Medulla oblongata (tissue), 1 donor: ENCODE data around the gene NEK2.
A peak's percentile ranks its signal among the peaks of the same experiment; 100 is the strongest.
"Not testable (repeated sequence)": the region's sequence is repeated elsewhere in the genome, so short reads cannot be mapped to it uniquely, and the experiment has no call there.

Experiments used
- DNase-seq: peaks from one replicate; pipeline ENCODE4 v3.0.0-alpha.2; 2015; ENCODE audit errors: extremely low spot score

The NEK2 gene

DNA sequence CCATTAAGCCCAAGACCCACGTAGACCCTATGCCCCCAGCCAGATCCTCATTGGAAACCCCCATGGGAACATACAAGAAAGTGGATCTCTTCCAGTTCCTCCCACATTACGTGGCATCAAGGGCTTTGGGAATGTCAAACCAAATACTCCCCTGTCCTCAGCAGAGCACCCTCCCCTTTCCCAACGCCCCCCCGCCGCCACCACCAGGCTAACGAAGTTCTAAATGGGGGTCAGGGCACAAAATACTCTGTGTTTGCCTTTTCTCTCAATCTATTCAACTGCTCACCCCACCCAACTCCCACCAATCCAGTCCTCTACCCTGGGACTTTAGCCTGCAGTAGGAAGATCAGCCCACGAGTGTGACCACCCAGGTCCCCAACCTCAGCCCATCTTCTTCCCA is 24.5 kb downstream of the NEK2 start:
- DNase-seq = no peak

DNA sequence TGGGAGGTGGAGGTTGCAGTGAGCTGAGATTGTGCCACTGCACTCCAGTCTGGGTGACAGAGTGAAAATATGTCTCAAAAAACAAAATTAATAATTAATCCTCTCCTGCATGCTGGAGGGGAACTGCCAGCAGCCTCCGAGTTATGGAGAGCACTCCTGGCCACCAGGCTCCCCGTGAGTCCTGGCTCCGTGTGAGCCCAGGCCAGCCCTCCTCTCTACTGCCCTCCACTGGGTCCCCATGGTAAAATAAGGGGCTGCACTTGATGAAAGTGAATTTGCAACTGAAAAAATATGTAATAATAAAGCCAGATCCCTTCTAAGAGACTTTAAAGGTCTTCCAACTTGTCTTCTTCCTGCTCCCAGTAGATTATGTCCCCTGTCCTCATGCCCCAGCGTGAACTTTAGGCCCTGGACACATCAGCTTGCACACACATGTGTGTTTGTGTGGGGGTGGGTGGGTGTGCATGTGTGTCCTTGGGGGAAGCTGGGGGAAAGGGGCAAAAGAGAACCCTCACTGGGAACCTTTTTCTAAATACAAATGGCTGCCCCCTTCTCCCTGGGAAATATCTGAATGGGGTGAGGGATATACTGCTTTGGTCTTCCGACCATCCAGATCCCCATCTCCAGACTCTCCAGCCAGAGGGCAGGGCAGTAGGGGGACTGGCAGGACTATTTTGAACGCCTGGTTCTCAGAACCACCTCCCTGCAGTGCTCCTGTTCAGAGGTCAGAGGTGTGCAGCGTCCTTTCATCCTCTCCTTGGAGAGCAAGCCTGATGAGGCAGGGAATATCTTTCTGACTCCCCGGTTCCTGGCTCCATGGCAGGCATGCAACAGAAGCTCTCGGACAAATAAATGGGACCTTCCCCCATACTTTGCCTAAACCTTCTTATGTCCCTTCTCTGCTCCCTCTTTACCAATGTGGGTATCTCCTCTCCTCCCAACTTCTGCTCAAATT is 26.2 kb downstream of the NEK2 start:
- DNase-seq = no peak

DNA sequence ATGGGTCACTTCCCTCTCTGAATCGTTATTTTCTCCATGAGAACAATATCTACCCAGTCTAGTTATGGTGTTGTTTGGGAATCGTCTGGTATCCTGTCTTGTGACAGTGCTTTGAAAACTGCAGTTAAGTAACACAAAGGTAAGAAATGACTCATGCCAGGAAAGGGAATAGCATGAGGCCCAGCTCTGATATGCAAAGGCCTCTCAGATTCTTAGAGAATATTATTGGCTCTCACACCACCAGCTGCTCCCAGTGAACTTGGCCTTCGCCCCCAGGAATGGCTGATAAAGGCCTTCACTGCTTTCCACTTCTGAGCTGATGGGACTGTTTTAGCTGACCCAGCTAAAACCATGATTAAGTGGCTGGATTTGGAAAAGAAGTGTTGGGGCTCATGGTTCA is 27.1 kb downstream of the NEK2 start:
- no peak for DNase-seq

DNA sequence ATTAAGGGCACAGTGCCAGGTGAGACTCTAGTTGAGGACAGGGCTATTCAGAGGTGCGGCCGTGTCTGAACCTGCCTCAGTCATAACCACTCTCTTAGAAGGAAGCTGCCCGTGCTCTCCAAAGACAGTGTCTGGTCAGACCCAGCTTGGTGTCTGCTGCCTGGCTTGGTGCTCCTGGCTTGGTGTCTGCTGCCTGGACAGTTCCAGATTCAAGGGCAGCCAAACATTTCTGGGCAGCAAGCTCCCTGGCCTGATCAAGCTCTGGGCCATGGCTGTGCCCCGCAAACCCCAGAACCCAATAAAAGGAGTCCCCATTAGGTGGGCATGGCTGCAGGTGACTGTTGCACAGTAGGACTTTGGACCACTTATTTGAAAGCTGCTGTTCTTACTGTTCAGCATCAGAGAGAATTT is 27.7 kb downstream of the NEK2 start:
- DNase-seq = no peak

DNA sequence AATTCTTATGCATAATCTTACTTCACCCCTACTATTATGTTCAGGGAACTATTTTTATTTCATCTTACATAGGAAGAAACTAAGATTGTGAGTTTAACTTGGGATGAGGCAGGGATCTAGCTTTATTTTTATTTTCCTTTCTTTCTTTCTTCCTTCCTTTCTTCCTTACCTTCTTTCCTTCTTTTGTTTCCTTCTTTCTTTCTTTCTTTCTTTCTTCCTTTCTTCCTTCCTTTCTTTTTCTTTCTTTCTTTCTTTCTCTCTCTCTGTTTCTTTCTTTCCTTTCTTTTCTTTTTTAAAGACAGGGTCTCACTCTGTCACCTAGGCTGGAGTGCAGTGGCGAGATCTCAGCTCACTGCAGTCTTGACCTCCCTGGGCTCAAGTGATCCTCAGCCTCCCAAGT is 28.9 kb downstream of the NEK2 start:
- DNase-seq = no peak

DNA sequence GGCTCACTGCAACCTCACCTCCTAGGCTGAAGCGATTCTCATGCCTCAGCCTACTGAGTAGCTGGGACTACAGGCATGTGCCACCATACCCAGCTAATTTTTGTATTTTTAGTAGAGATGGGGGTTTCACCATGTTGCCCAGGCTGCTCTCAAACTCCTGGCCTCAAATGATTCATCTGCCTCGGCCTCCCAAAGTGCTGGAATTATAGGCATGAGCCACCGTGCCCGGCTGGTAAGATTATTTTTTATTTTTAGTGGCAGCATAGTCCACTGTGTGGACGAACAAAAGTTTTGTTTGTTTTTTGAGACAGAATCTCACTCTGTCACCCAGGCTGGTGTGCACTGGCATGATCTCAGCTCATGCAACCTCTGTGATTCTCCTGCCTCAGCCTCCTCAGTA is 29.8 kb downstream of the NEK2 start:
- DNase-seq = not testable (repeated sequence)

DNA sequence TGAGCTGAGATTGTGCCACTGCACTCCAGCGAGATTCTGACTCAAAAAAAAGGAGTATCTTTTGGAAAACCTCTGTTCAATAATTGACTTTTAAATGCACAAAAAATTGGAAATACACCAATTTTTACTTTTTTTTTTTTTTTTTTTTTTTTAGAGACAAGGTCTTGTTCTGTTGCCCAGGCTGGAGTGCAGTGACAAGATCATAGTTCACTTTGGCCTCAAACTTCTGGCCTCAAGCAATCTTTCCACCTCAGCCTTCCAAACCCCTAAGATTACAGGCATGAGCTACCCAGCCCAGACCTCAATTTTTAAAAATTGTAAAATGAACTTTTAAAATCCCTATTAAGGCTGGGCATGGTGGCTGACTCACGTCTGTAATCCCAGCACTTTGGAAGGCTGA is 30.8 kb downstream of the NEK2 start:
- DNase-seq = no peak

DNA sequence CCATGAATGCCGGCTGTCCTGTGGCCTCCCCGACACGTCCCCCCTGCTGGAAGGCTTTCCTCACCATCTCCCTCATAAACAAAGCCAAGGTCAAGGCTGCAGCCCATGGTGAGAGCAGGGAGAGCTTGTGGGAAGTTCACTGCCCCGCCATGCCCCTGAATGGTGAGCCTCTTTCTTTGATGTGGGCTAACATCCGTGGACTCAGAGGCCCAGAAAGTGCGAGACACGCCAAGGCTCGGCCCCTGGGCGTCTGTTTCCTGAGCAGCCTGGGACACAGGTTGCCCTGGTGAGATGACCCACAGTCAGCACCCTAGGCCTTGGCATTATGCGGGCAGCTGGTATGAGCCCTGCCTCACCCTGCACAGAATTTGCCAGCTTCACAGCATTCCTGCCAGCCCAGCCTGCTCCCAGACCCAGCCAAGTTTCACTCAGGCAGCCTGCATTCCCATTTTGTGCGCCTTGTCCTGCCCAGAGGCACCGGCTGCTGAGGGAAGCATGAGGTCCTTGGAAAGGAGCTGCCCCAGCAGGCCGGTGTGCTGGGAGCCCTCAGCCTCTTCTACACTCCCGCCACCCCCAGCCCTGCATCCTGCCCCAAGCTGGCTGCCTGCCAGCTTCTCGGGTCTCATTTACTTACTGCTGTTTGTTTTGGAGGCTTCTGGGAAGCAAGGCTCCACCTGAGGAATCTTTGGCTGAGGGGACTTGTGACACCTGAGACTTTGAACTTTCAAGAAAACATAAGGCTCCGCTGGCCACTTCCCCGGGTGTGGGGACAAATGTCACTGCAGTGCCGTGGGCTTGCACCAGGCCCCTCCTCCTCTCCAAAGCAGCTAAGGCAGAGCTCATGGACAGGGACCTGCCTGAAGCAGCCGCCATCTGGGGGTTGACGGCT is 31.9 kb downstream of the NEK2 start:
- peak; percentile 12 for DNase-seq

DNA sequence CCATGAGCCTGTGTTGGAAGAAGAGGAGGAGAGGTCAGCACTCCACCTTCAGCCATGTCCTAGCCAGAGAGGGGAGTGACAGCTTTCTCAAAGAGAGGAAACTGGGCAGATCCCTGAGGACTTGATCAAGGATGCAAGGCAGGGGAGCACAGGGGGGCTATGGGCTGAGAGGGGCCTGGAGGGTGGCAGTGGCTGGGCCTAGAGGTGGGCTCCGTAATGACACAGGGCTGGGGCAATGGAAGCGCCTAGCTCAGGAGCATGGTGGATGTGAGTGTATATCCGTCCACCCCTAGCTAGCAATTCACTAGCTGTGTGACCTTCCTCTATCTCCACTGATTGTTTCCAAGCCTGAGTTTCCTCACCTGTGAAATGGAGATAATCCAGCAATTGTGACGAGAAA is 32.6 kb downstream of the NEK2 start:
- no peak for DNase-seq

DNA sequence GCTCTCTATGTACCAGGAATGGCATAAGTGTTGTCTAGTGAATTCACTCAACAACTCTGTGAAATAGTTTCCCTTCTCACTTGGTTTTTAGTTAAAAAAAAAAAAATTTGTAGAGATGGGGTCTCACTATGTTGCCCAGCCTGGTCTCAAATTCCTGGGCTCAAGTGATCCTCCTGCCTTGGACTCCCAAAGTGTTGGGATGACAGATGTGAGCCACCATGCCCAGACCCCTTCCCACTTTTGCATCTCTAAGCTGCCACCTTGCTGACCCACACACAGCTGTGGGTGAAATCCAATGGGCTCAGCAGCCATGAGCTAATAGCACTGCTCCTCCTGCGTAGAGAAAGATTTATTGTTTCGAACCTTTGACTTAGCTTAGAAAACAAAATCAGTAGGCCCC is 33.5 kb downstream of the NEK2 start:
- DNase-seq = no peak

DNA sequence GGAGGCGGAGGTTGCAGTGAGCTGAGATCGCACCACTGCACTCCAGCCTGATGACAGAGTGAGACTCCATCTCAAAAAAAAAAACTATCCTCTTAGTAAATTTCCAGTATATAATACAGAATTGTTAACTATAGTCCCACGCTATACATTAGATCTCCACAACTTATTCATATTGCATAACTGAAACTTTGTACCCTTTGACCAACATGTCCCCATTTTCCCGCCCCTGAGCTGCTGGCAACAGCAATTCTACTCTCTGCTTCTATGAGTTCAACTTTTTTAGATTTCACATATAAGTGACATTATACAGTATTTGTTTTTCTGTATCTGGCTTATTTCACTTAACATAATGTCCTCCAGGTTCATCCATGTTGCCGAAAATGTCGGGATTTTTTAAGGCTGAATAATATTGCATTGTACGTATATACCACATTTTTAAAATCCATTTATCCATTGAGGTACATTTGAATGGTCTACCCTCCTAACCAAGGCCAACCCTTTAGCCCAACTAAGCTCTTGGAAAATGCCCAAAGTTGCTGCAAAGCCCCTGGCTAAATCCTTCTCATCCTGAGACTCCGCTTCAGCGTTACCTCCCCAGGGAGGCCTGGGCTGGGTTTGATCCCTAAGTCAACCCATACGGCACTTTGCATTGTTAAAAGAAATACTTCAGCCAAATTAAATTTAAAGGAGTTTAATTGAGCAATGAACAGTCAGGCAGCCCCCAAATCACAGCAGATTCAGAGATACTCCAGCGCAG is 34.2 kb downstream of the NEK2 start:
- DNase-seq = no peak

DNA sequence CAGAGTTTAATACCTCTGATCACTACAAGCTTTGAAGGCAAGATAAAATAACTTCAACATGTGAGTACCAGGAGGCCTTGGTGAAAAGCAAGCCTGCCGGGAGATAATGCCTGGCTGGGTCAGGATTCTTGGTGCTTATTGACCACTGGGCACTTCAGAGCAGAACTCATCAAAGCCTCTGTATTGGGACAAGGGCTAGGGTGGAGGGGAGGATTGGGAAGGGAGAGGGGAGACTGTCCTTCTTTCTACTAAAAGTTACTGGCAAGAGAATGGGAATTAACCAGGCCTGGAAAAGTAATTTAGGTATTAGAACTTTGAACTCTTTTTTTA is 35.2 kb downstream of the NEK2 start:
- DNase-seq = no peak

DNA sequence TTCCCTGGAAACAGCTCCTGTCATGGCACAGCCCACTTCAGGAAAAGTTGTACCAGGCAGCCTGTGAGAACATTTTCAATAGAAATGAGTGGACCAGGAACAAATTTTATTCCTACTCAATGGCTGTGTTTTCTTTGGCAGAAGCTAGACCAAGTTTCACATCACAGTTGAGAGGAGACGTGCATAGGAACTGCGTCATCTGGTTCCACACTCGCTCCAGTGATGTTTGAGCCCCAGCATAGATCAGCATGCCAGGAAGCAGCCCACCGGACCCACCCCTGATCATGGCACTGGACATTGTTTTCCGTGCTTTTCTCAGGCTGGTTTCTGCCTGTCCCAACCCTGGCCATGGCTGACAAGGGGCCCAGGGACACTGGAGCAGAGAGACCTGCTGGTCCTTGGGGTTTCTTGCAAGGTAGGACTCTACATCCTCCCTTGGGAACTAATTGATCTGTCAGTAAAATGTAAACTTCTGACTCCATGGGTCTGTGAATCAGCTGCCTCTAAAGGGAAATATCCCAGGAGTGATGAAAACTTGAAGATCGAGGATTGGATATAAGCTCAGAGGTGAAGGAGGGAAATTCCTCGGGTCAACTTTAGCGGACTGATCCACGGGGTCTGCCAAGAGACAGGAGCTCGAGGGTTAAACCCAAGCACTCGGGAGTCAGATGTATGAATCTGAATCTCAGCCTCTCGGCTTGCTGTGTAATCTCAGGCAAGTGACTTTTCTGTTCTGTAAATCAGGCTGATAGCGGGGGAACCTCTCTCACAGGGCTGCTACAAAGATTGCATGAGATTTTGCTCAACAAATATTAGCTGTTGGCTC is 35.7 kb downstream of the NEK2 start:
- DNase-seq = no peak

DNA sequence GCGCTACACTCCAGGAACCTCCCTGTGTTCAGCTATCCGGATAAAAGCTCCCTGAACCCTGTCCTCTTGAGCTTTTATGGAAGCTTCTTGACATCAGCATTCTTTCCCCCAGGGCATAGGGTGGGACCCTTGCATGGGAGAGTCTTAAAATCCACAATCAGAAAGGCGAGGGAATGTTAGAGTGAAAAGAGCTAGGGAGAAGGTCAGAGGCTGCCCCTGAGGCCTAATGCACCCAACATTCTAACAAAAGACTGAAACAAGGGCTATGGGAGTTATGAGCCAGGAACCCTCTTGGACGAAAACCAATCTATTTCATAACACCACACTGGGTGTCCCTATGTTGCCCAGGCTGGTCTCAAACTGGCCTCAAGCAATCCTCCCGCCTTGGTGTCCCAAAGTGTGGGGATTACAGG is 36.7 kb downstream of the NEK2 start:
- no peak for DNase-seq

DNA sequence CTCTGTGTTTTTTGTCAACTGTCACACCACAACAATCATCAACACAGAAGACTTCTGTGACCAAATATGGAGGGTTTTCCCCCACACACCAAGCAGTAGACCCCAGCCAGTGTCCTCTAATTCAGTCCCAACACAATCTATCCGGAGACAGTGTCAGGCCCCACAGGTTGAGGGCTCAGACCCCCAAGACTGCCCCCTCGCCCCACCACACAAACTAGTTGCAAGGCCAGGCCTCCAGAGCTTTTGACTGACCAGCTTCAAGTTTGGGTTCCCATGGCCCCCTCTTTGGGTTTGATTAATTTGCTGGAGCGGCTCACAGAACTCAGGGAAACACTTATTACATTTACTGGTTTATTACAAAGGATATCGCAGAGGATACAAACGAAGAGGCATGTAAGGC is 37.2 kb downstream of the NEK2 start:
- DNase-seq = no peak

DNA sequence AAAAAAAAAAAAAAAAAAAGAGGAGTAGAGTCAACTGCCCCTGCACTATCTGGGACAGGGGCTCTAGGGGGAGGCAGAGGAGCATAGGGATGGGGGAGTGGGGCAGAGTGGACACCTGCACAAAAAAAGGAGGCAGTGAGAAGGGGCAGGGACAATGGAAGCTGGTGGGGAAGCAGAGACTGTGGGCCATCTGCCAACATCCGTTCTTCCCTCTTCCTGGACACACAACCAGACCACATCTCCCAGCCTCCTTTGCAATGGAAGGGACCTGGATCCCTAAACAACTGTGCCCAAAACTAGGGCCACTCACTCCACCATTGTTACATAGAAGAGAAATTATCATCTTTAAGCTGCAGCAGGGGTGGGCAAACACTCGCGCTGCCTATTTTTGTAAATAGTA is 38.4 kb downstream of the NEK2 start:
- no peak for DNase-seq

DNA sequence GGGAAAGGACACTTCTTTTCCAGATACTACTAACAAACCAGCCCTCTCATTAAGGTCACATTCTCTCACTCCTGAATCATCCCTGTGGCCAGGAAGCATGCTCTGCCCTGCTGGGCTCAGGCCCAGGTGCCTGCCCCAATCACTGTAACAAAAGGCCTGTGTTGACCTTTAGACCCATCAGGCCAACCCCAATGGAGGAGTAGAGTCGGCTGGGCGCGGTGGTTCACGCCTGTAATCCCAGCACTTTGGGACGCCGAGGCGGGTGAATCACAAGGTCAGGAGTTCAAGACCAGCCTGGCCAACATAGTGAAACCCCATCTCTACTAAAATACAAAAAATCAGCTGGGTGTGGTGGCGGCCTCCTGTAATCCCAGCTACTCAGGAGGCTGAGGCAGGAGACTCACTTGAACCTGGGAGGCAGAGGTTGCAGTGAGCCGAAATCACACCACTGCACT is 38.8 kb downstream of the NEK2 start:
- not testable (repeated sequence) for DNase-seq

DNA sequence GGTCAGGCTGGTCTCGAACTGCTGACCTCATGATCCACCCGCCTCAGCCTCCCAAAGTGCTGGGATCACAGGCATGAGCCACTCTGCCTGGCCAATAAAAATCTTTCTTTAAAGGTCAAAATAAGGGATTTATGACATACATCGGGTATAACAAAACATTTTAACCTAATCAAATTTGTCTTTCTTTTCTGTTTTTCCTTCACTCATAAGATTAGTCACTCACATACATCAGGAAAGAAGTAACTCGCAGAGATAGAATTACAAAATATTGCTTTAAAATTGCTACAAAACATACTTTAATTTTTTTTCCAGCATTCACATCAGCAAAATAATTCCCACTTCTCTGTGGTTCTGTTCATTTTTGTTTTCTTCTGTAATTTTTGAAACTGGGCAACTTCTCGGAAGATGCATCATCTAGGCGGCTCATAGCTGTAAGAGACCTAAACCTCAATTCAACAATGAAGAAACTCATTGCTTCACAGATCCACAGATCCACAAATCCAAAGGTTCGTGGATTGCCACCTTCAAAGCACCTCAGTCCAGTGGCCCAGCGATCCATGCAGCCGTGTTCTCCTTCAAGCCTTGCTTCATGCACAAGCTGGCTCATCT is 39.7 kb downstream of the NEK2 start:
- no peak for DNase-seq

DNA sequence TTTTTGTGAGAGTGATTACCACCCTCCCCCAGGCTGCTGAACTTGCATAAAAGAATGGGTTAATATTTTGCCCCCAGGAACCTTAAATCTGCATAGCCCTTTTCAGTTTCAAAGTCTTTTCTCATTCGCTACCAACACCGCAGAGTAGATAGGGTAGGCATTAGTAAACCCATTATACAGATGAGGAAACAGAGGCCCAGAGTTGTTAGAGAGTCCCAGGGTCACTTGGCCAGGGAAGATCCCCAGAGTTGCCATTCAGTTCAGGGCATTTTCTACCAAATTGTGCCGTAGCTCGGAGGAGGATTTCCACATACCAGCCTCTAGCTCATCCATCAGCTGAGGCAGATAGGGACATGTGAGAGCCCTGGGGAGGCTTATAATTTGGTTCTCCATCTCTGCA is 40.5 kb downstream of the NEK2 start:
- no peak for DNase-seq

DNA sequence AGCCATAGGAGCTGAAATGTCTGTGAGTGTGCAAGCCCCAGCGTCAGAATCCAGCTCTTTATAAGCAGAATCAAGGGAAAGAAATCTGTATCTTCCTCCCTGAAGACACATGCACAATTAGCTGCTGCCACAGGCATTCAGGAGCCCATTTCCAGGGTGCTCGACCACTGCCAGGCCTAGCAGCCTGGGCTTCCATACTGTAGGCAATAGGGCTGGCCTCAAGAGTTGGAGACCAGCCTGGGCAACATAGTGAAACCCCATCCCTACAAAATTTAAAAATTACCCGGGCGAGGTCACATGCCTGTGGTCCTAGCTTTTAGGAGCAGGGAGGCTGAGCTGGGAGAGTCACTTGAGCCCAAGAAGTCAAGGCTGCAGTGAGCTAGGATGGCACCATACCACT is 41.0 kb downstream of the NEK2 start:
- no peak for DNase-seq

DNA sequence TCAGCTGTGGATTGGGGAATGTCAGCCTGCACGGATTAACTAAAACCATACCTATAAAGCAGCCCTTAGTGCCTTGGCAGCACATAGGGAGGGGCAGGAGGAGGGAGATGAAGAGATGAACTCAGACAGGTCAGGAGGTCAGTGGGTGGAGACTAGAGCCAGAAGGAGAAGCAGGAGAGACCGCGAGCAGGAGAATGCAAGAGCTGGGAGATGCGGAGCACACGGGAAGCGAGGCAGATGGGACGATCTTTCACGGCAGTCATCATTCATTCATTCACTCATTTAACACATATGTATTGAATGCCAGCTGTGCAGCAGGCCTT is 41.9 kb downstream of the NEK2 start:
- no peak for DNase-seq
